GM18870 (cell line): ENCODE measurements around the gene PFKFB4.
"Not testable (repeated sequence)": the region's sequence is repeated elsewhere in the genome, so short reads cannot be mapped to it uniquely, and the experiment has no call there.

Experiments
- ATAC-seq: cut with Tn5 transposase; IDR thresholded peaks from one replicate; pipeline ENCODE4 v1.9.1; 2021; ENCODE audit warnings: moderate library complexity; ENCODE audit not compliant: unreplicated experiment

Gene PFKFB4

DNA sequence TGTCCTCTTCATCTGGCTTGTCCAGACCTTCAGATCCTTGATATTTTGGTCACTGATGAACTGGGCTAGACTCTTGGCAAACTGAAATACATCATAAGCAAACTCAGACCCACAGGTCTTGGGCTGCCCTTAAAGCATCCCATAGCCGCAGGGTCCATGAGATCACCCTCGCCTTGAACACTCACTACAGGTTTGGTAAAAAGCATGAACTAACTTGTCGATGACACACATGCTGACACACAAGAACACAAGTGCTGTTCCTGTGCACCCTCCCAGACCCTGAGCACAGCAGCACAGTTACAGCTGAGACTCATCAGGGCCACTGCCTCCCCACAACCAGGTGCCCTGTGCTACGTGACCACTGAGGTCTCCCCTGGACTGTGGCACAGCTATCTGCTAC, 21.0 kb downstream of the PFKFB4 start:
- ATAC-seq: no peak

DNA sequence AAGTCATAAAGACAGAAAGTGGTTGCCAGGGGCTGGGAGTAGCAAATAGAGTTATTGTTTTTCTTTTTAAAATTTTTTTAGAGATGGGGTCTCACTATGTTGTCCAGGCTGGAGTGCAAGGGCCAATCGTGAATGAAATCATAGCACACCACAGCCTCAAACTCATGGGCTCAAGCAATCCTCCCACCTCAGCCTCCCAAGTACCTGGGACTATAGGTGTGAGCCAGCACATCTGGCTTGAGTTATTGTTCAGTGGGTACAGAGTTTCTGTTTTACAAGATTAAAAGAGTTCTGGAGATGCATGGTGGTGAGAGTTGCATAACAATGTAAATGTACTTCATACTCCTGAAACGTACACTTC, 23.6 kb downstream of the PFKFB4 start:
- ATAC-seq: no peak

DNA sequence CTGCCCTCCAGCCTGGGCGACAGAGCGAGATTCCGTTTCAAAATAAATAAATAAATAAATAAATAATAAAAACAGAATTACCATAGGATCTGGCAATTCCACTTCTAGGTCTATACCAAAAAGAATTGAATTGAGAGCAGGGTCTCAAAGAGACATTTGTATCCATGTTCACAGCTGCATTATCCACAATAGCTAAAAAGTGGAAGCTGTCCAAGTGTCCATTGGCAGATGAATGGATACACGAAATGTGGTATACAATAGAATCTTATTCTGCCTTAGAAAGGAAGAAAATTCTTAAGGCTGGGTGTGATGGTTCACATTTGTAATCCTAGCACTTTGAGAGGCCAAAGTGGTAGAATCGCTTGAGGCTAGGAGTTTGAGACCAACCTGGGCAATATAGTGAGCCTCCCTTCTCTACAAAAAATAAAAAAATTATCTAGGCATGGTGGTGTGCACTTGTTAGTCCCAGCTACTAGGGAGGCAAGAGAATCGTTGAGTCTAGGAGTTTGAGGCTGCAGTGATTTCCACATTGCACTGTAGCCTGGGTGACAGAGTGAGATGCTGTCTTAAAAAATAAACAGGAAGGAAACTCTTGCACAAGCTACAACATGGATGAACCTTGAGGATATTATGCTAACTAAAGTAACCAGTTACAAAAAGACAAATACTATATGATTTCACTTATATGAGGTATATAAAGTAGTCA, 24.2 kb downstream of the PFKFB4 start:
- no peak for ATAC-seq

DNA sequence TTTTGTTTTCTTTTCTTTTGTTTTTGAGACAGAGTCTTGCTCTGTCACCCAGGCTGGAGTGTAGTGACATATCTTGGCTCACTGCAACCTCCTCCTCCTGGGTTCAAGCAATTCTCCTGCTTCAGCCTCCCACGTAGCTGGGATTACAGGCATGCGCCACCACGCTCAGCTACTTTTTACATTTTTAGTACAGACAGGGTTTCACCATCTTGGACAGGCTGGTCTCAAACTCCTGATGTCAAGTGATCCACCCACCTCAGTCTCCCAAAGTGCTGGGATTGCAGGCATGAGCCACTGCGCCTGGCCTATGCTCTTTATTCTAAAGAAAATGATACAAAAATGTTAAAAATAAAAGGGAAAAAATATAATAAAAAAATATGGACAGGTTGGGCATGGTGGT, 25.9 kb downstream of the PFKFB4 start:
- ATAC-seq: not testable (repeated sequence)

DNA sequence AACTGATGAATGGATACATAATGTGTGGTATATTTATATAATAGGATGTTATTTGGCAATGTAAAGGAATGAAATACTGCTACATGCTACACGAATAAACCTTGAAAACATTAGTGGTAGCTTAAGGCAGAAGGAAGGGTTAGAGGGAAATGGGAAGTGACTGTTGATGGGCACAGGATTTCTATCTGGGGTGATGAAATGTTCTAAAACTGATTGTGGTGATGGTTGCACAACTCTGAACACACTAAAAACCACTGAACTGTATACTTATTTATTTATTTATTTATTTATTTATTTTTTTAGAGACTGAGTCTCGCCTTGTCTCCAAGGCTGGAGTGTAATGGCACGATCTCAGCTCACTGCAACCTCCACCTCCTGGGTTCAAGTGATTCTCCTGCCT, 27.8 kb downstream of the PFKFB4 start:
- no peak for ATAC-seq

DNA sequence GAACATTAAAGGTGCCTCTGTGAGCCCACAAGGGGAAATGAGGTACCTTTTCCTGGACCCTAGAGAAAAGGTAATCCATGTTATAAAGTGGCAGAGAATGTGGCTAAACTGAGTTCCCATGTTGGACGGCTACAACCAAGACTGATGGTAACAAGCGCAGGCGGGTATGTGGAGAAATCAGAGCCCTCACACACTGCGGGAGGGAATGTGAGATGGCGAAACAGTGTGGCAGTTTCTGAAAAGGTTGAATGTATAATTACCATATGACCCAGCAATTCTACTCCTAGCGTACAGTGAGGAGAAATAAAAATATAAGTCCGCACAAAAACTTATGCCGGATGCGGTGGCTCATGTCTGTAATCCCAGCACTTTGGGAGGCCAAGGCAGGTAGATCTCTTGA, 28.6 kb downstream of the PFKFB4 start:
- no peak for ATAC-seq

DNA sequence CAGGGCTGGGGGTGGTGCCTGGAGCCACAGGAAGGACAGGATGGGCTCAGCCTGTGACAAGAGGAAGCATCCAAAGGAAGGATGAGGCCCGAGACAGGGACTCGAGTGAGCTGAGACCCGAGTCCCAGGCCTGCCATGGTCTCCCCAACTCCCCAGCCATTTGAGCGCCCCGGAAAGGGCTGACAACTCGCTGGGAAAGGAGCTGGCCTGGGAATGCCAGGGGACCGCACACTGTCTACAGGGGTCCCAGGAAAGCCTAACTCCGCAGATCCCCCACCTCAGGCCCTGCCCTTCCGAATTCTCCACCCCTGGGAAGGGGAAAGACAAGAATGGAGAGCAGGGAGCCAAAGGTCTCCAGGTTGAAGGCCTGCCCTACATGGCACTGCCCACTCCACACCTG, 31.6 kb downstream of the PFKFB4 start:
- no peak for ATAC-seq

DNA sequence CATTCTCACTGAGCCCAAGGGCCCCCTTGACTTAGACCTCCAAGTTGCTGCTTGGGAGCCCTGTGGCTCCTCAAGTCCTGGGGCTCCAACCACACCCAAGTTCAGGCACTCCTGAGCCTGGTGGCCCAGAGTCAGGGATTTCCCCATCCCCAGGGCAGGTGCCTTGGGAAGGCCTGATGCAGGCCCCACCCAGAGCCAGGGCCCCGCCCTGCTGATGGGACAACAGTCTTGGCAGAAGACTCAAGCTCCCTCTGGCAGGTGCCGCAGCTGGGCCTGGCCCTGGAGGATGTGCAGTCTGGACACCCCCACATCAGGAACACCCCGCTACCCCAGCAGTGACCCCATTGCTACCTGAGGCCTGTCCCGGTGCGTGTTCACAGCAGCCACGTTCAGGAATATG, 35.0 kb downstream of the PFKFB4 start:
- no peak for ATAC-seq

DNA sequence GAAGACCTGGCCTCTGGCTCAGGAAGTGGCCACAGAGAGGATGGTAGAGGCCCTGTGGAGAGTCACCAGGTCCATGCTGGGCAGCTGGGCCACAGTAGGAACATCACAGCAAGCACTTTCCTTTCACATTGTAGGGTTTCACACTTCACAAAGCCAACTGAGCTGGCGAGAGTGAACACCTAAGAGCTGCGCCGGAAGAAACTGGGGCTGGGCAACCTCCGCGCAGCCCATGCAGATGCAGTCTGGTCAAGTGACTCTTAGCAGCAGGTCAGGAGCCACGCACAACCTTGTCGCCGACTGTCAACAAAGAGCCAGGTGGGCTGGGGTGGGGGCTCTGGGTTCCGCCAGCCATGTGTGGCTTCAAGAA, 37.3 kb downstream of the PFKFB4 start:
- no peak for ATAC-seq

DNA sequence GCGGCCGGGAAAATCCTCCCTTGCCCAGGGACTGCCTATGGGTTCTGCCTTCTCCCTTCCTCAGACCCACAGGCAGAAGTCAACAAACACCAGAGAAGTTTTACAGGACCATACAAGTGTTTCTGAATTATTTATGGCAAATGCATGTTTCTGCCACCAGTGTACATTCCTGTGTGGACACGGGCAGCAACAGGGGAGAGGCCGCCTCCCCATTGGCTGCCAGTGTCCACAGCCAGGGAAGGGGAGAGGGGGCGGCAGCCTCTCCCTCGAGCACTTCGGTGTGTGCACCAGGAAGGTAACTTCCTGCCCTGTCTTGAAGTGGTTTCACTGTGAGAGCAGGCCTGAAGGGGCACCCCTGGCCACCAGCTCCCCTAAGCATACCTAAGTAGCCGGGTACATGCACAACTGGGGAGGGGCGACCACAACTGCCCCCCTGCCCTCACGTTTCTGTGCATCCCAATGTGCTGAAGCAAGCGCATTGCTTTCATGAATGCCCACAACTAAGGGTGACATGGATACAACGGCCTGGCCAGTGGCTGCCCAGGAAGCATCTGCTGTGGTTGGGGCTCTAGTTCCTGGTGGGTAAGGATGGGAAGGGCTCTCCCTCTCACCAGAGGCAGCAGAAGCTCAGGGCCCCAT, 37.8 kb downstream of the PFKFB4 start:
- ATAC-seq: no peak

DNA sequence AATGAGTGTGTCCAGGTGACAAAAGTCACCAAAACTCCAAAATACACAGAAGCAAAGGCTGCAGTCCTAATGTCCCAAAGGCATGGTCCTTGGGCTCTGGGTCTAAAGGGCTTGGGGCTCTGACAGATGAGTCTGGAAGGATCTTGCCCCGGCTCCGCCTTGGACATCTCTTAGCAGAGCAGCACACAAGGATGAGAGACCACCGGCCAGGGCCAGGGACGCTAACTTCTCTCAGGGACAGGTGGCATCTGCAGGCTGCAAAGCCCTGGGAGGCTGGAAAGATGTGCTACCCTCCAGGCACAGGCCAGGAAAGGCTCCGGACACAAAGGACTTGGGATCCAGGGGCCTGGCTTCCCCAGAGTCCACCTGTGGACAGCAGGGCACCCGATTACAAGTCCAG, 38.5 kb downstream of the PFKFB4 start:
- ATAC-seq: no peak

DNA sequence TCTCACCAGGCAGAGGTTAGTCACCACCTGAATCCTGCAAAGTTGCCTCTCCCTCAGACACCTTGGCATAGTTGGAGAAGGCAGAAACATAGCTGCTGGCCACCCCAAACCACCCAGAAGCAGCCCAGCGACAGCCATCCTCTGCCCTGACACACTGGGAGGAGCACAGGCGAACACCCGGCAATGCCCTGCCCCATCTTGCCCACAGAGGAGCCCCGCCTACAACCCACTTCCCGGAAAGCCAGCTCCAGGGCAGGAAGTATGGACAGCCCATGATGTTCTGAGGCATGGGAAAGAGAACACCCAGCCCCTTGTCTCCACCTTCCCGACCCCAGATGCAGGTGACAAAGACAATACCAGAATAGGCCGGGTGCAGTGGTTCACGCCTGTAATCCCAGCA, 40.0 kb downstream of the PFKFB4 start:
- ATAC-seq: no peak

DNA sequence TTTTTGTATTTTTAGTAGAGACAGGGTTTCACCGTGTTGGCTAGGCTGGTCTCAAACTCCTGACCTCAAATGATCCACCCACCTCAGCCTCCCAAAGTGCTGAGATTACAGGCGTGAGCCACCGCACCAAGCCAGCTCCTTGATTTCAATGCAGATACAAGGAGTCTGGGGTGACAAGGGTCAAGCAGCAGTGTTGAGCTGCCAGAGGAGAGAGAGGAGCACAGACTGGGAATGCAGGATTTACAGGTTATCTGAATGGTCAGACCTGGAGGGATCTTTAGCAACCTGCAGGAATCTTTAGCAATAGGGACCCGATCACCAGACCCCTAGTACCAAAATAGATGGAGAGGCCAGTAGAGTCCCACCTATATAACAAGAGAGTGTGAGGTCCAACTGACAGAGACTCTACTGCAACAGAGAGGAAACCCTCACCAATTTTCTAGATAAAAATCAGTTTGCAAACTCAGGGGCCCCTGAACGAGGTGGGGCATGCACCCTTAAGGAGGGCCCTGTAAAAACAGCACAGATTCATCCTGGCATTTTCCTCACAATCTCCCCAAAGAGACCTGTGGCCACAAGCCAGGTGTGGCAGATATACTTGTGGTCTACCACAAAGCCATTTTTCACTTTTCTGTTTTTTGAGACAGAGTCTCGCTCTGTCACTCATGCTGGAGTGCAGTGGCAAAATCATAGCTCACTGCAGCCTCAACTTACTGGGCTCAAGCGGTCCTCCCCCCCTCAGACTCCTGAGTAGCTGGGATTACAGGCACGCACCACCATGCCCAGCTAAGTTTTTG, 42.0 kb downstream of the PFKFB4 start:
- no peak for ATAC-seq

DNA sequence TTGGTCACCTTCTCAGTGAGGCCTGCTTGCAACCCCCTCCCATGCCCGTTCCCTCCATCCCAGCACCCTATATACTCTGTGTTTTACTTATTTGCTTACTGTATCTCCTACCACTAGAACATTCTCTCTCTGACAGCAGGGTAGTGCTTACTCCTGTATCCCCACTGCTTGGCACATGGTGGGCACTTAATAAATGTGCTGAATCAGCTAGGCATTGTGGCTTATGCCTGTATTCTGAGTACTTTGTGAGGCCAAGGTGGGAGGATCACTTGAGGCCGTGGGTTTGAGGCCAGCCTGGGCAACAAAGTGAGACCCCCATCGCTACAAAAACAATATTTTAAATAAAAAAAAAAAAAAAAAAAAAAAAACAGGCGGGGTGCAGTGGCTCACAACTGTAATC, 45.1 kb downstream of the PFKFB4 start:
- no peak for ATAC-seq

DNA sequence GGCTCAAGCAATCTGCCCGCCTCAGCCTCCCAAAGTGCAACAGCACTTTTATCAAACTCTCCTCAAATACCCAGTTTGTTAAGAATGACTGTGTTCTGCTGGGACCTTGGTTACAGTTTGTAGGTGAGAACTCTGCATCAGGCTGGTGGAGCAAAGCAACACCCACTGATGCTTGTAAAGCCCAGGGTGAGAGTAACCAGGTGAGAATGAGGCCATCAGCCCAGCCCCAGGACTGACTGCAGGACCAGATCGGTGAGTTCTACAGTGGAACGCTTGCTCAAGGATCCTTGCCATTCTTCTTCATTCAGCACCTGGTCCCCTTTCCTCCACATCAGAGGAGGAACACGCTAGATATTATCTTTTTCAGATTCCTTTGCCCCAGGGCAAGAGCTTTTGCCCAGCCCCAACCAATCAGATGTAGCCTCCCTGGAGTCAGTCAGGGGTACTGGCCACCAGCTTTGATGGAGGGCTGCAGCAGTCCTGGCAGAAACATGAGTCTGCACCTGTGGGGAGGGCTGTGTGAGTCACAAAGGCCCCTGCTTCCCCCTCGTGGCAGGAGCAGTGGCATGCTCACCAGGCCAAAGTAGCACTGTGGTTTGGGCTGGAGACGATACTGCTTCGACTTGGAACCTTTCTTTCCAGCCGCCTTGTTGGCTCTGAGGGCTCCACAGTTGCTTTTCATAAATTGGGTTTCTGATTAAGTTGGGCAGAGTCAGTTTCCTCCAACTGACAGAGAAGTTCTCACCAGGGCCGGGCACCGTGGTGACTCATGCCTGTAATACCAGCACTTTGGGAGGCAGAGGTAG, 49.1 kb downstream of the PFKFB4 start:
- ATAC-seq: no peak

DNA sequence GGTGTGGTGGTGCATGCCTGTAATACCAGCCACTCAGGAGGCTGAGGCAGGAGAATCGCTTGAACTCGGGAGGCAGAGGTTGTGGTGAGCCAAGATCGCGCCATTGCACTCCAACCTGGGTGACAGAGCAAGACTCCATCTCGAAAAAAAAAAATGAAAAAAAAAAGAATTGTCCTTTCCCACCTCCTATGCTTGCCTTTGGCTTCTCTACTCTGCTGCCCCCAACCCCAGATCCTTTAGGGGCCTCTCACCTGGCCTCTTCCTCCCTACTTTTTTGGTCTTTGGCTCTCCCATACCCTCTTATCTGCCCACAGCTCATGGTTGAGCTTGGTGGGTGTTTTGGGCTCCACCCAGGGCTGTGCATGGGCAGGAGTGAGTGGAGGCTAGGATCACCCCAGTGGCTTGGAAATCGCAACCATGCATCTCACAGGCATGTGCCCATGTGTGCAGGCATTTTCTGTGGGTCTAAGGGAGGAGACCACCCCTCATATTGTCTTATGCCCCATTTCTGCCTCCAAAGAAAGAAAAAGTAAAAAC, 50.6 kb downstream of the PFKFB4 start:
- no peak for ATAC-seq

DNA sequence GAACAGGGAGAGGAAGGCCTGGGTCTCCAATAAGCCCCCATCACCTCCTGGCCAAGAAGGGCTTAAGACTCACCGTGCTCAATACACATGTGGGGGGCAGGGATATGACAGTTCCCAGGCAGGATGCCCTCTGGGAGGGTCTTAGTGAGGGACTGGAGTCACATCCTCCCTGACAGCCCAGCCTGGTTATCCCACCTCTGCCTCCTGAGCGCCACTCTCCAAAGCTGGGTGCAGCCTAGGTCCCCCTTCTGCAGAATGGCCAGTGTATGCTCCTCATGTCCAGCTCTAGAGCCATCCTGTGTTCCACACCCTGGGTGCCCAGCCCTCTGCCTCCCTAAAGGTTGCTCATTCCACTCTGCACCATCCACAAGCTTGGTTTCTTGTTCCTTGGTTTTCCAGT, 51.5 kb downstream of the PFKFB4 start:
- no peak for ATAC-seq

DNA sequence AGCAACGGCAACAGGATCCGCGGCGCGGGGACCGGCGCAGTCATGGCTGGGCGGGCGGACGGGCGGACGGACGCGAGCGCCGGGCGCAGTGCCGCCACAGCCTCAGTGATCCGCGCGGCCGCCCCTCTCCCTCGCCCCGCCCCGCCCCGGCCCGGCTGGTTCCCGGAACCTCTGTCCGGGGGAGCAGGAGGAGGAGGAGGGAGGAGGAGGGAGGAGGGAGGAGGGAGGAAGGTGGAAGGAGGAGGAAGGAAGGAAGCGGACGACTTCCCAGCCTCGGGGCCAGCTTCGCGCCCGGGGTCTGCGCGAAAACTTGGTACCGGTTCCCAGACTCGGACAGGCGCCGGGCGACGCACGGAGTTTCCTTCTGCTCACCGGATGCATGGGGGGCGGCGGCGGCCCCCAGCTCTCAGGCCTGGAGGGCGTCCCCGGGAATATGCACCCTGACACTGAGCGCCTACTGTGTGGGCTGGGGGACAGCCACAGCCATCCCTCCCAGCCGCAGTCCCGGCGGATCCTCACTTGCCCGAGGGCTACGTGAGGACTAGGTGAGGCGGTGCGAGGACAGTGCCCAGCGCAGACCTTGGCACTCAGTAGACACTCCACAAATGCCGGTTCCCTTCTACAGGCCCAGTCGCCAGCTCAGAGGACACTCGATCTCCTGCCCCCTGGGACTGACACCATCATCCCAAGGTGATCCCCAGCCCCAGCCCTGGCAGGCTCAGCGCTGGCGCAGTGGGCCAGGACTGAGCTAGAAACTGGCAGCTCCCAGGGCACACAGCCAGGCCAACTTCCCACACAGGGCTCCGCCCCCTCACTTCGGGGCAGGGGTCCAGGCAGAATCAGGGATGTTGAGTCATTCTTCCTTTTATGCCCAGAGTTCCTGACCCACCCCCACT, 52.3 kb downstream of the PFKFB4 start, which contains the start of gene SHISA5:
Gene SHISA5 (minus strand): TSS at position 124 of the 896 bp plus-strand sequence. CDS start 80 bp downstream, at position 44.
- ATAC-seq: no peak

DNA sequence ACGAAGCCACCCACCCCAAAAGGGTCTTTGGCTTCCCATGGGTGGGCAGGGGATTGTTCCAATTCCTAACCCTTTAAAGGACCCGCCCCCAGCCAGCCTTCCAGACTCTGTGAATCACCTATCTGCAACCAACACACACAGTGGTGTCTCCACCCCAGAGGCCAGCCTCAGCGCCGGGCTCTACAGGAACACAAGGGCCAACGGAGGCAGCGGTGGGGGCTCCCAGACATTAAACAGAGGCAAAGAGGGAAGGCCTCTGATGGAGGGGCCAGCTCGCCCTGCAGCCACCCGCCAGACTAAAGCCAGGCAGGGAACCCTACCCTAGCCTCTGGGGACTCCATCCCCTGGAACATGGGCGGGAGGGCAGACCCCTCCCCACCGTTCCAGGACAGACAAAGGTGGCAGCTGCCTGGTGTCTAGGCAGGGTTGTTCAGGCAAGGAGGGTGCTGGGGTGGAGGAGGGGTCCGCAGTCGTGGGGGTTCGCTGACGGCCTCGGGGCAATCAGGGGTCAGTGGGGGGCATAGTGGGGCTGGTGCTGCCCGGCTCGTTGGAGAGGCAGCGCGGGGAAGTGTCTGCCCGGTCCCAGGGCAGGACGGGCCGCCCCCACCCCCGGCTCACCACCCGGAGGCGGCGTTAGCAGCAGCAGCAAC, 53.1 kb downstream of the PFKFB4 start:
- no peak for ATAC-seq
